Gastrocnemius medialis (tissue), 4 donors: ENCODE results near the gene EHD4. TPM values are rescaled to one million over a fixed set of nuclear protein-coding genes. Genes with fewer than 3 reads are reported as not detected.
A peak's percentile ranks its signal among the peaks of the same experiment; 100 is the strongest.

Experiments used
- ATAC-seq, 2 donors: fragments of 150-250 bp; one replicate each; pipeline ENCODE4 v1.9.1; 2016
- DNase-seq, 2 donors: peaks; one replicate each; pipeline ENCODE4 v3.0.0-alpha.2; 2019
- H3K27ac ChIP-seq, 4 donors: fragments of 200-600 bp; sonication (generic); 1 replicate in 1 of 4; 2 replicates in 3 of 4; pipeline ENCODE4 v1.5.1; 2016 to 2018; ENCODE audit warnings: mild to moderate bottlenecking in 2 of 4, moderate library complexity in 1 of 4
- H3K27me3 ChIP-seq, 3 donors: fragments of 200-600 bp; sonication (generic) in 2 of 3; 1 replicate in 1 of 3; 2 replicates in 2 of 3; pipeline versions ENCODE4 v1.5.1 to v1.6.0; 2016 to 2019; ENCODE audit warnings: mild to moderate bottlenecking in 1 of 3, moderate library complexity in 1 of 3
- H3K36me3 ChIP-seq, 2 donors: fragments of 200-600 bp; sonication (generic) in 1 of 2; one replicate each; pipeline ENCODE4 v1.5.1; 2017 to 2018
- H3K4me1 ChIP-seq, 2 donors: fragments of 200-600 bp; sonication (generic) in 1 of 2; one replicate each; pipeline ENCODE4 v1.5.1; 2016 to 2017; ENCODE audit warnings: mild to moderate bottlenecking in 2 of 2
- H3K4me3 ChIP-seq, 4 donors: fragments of 200-600 bp; sonication (generic) in 3 of 4; 1 replicate in 1 of 4; 2 replicates in 3 of 4; pipeline ENCODE4 v1.5.1; 2016 to 2019; ENCODE audit warnings: mild to moderate bottlenecking in 2 of 4
- H3K9me3 ChIP-seq, 3 donors: fragments of 200-600 bp; sonication (generic) in 2 of 3; 1 replicate in 1 of 3; 2 replicates in 2 of 3; pipeline ENCODE4 v1.5.1; 2016 to 2019
- CTCF ChIP-seq, 5 experiments: fragments of 450-650 bp in 3 of 5; fragments of 200-600 bp in 2 of 5; sonication (generic) in 2 of 5; IDR thresholded peaks in 4 of 5; conservative IDR thresholded peaks in 1 of 5; 1 replicate in 4 of 5; 2 replicates in 1 of 5; pipeline ENCODE4 v1.5.1; 2016 to 2019; ENCODE audit warnings: antibody characterized with exemption in 5 of 5, mild to moderate bottlenecking in 3 of 5, moderate library complexity in 3 of 5
- POLR2A ChIP-seq, 2 donors: fragments of 450-650 bp; IDR thresholded peaks; one replicate each; pipeline ENCODE4 v1.6.1; 2017; ENCODE audit warnings: antibody characterized with exemption in 2 of 2, mild to moderate bottlenecking in 2 of 2, moderate library complexity in 2 of 2
- in situ Hi-C, 4 donors: fragments of 200-750 bp; cut with MboI; loops; one replicate each; pipeline versions ENCODE4 v1.15.0 to v1.8.0; 2017; ENCODE audit warnings: low sequenced_read_pairs in 4 of 4
- intact Hi-C: fragments of 100-400 bp; cut with DNase I; formaldehyde crosslinking; loops from one replicate; pipeline ENCODE4 v1.15.1; 2023; ENCODE audit warnings: low total_unique reads
- total RNA-seq, 4 donors: library from RNA; depleted of rRNA; stranded (reverse); fragments of >200 nt; gene quantifications; one replicate each; pipeline versions ENCODE4 v1.1.0 to v1.2.3, GENCODE V29; 2016

Gene EHD4
- total RNA-seq, 4 donors from 2014 or later, result 3.8 to 7.1 (median 4.3) TPM

GRCh38 chr15:41954036-41954435, 18.3 kb downstream of the EHD4 start:
- Histone ChIP-seq H3K36me3 (no peaks in the 10 kb centered on the region), H3K4me1 (peaks cover 0 to 7% of the 10 kb centered on the region in 2 donors), H3K4me3 (no peak overlapping the region), H3K27me3 (no peaks in the 10 kb centered on the region), H3K27ac (no peak overlapping the region), H3K9me3 (no peaks in the 10 kb centered on the region)
- TF ChIP-seq POLR2A (IDR thresholded peaks at IDR 0.05) (no peak), CTCF (IDR thresholded peaks at IDR 0.05 in 4 of 5, conservative IDR thresholded peaks at IDR 0.05 in 1 of 5) (no peak)
- DNase-seq (no peak), ATAC-seq (no peak)
- intact Hi-C loops (no loop called here), in situ Hi-C loops (no loop called here)

- in situ Hi-C loops, result no loop called here
- Histone ChIP-seq H3K27ac (peak overlapping the region in 2 of 4 donors; percentile 34 to 45), H3K36me3 (no peaks in the 10 kb centered on the region), H3K27me3 (no peaks in the 10 kb centered on the region), H3K4me3 (no peak overlapping the region), H3K4me1 (peaks cover 0 to 11% of the 10 kb centered on the region in 2 donors), H3K9me3 (no peaks in the 10 kb centered on the region)
- DNase-seq (no peak), ATAC-seq (no peak)
- TF ChIP-seq POLR2A (IDR thresholded peaks at IDR 0.05) (no peak), CTCF (IDR thresholded peaks at IDR 0.05 in 4 of 5, conservative IDR thresholded peaks at IDR 0.05 in 1 of 5) (no peak)
- intact Hi-C loops, result no loop called here
These were observed 20.3 kb downstream of the EHD4 start for GRCh38 chr15:41952013-41952563.

GRCh38 chr15:41951571-41951970, 20.8 kb downstream of the EHD4 start:
- Histone ChIP-seq H3K27ac (peak overlapping the region in 3 of 4 donors; percentile 34 to 45 (median 34)), H3K4me3 (no peak overlapping the region), H3K9me3 (no peaks in the 10 kb centered on the region), H3K4me1 (peaks cover 0 to 11% of the 10 kb centered on the region in 2 donors), H3K27me3 (no peaks in the 10 kb centered on the region), H3K36me3 (no peaks in the 10 kb centered on the region)
- intact Hi-C loops, result no loop called here
- no peak for TF ChIP-seq POLR2A (IDR thresholded peaks at IDR 0.05)
- no peak for TF ChIP-seq CTCF (IDR thresholded peaks at IDR 0.05 in 4 of 5, conservative IDR thresholded peaks at IDR 0.05 in 1 of 5)
- ATAC-seq, result no peak
- in situ Hi-C loops, result no loop called here
- no peak for DNase-seq

DNA sequence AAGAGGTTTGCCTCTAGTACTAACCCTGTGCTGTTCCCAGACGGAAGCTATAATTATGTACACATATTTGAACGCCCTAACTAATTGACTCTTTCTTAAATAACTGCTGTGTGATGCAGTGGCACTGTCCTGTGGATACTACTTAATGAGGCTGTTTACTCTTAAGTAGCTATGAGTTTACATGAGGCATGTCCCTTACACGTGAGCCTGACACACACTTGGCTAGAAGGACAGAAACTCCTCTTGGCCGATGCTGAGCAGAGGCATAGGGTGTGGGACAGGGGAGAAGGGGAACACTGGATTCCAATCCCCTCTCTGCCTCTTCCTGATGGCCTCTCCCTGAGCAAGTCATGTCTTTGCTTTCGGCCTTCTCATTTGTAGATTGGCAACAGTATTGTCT, 21.9 kb downstream of the EHD4 start:
- H3K4me3 ChIP-seq, result no peak overlapping the region
- ATAC-seq (peak; percentile 42 to 57), DNase-seq (no peak)
- no peak for TF ChIP-seq CTCF (IDR thresholded peaks at IDR 0.05 in 4 of 5, conservative IDR thresholded peaks at IDR 0.05 in 1 of 5)
- TF ChIP-seq POLR2A (IDR thresholded peaks at IDR 0.05), result no peak
- H3K9me3 ChIP-seq, result no peaks in the 10 kb centered on the region
- peaks cover 0 to 11% of the 10 kb centered on the region in 2 donors for H3K4me1 ChIP-seq
- H3K36me3 ChIP-seq, result no peaks in the 10 kb centered on the region
- peak overlapping the region in 3 of 4 donors; percentile 34 to 52 (median 39) for H3K27ac ChIP-seq
- in situ Hi-C loops, result no loop called here
- intact Hi-C loops, result no loop called here
- no peaks in the 10 kb centered on the region for H3K27me3 ChIP-seq

GRCh38 chr15:41950127-41950483, 22.3 kb downstream of the EHD4 start:
- TF ChIP-seq POLR2A (IDR thresholded peaks at IDR 0.05) (no peak), CTCF (IDR thresholded peaks at IDR 0.05 in 4 of 5, conservative IDR thresholded peaks at IDR 0.05 in 1 of 5) (no peak)
- in situ Hi-C loops, result no loop called here
- no peak for ATAC-seq
- Histone ChIP-seq H3K4me3 (no peak overlapping the region), H3K4me1 (peaks cover 0 to 11% of the 10 kb centered on the region in 2 donors), H3K9me3 (no peaks in the 10 kb centered on the region), H3K27ac (peak overlapping the region in 3 of 4 donors; percentile 34 to 52 (median 39)), H3K36me3 (no peaks in the 10 kb centered on the region), H3K27me3 (no peaks in the 10 kb centered on the region)
- no peak for DNase-seq
- intact Hi-C loops, result no loop called here
